Right lung (tissue), 10 donors: ENCODE data around the gene MYO1C. TPM values are rescaled to one million over a fixed set of nuclear protein-coding genes. Genes with fewer than 3 reads are reported as not detected.
"Not testable (repeated sequence)": the region's sequence is repeated elsewhere in the genome, so short reads cannot be mapped to it uniquely, and the experiment has no call there.

Experiments used
- DNase-seq, 2 donors: peaks; one replicate each; pipeline ENCODE4 v3.0.0-alpha.2; 2013
- long read RNA-seq, 8 donors: transcript quantifications; one replicate each; lab custom pipeline, GENCODE V29; 2026
- polyA plus RNA-seq, 5 donors: library from polyadenylated mRNA; unstranded; fragments of 120-200 nt; gene quantifications; one replicate each; pipeline versions ENCODE4 v1.2.1 to v1.2.3, GENCODE V29; 2013; ENCODE audit warnings: inconsistent platforms in 1 of 5, low replicate concordance in 1 of 5; ENCODE audit not compliant: insufficient read length in 5 of 5, insufficient read depth in 1 of 5

Gene MYO1C
- 10 to 100 TPM; 60.0 to 88.9 (median 78.5) TPM for polyA plus RNA-seq
- long read RNA-seq, donor 1, full-length matches to known transcripts, result 8 of 8 reads
- long read RNA-seq, donor 1, partial matches to known transcripts, result 0 of 8 reads
- long read RNA-seq, donor 1, other reads (novel, unspliced or antisense), result 0 of 8 reads
- long read RNA-seq, donor 2, full-length matches to known transcripts, result 5 of 5 reads
- long read RNA-seq, donor 2, partial matches to known transcripts, result 0 of 5 reads
- long read RNA-seq, donor 2, other reads (novel, unspliced or antisense), result 0 of 5 reads
- long read RNA-seq, donor 3, full-length matches to known transcripts, result 5 of 5 reads
- long read RNA-seq, donor 3, partial matches to known transcripts, result 0 of 5 reads
- long read RNA-seq, donor 3, other reads (novel, unspliced or antisense), result 0 of 5 reads
- long read RNA-seq, donor 4, full-length matches to known transcripts, result 7 of 7 reads
- long read RNA-seq, donor 4, partial matches to known transcripts, result 0 of 7 reads
- long read RNA-seq, donor 4, other reads (novel, unspliced or antisense), result 0 of 7 reads
- long read RNA-seq, donor 5, full-length matches to known transcripts, result 10 of 10 reads
- long read RNA-seq, donor 5, partial matches to known transcripts, result 0 of 10 reads
- long read RNA-seq, donor 5, other reads (novel, unspliced or antisense), result 0 of 10 reads
- long read RNA-seq, donor 6, full-length matches to known transcripts, result 11 of 11 reads
- long read RNA-seq, donor 6, partial matches to known transcripts, result 0 of 11 reads
- long read RNA-seq, donor 6, other reads (novel, unspliced or antisense), result 0 of 11 reads
- long read RNA-seq, donor 7, full-length matches to known transcripts, result 10 of 10 reads
- long read RNA-seq, donor 7, partial matches to known transcripts, result 0 of 10 reads
- long read RNA-seq, donor 7, other reads (novel, unspliced or antisense), result 0 of 10 reads
- long read RNA-seq, donor 8, full-length matches to known transcripts, result 3 of 3 reads
- long read RNA-seq, donor 8, partial matches to known transcripts, result 0 of 3 reads
- long read RNA-seq, donor 8, other reads (novel, unspliced or antisense), result 0 of 3 reads

- DNase-seq, result no peak
Measured at GRCh38 chr17:1492249-1493206, at the start of gene MYO1C. Gene MYO1C, minus strand, starts transcription at chr17:1492686. Its CDS starts 199 bp downstream, at chr17:1492487.

DNA sequence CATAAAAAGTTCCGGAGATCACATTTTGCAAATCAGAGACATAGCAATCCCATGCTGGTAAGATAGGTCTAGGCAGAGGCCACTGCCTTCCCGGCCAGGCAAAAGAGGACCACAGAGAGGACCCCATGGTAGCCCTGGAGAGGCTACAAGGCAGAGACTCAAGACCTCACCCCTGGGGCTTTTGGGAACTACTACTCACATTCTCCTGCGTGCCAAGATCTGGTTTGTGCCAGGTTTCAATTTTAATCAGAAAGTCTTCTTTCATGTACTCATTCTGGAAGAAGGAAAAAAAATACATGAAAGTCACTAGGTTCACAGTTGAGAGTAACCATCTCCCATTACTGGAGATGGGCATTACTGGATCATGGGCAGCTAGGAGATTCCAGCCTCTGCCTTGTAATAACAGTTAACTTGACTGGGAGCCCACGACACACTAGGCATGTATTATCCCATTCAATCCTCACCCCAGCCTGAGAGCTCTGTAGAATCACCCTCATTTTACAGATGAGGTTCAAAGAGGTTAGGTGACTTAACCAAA lies 49.0 kb upstream of the MYO1C start:
- no peak for DNase-seq

GRCh38 chr17:1539811-1540210 lies 47.3 kb upstream of the MYO1C start:
- DNase-seq, result no peak

- DNase-seq, result no peak
Measured at GRCh38 chr17:1535737-1536136, 43.3 kb upstream of the MYO1C start.

DNA sequence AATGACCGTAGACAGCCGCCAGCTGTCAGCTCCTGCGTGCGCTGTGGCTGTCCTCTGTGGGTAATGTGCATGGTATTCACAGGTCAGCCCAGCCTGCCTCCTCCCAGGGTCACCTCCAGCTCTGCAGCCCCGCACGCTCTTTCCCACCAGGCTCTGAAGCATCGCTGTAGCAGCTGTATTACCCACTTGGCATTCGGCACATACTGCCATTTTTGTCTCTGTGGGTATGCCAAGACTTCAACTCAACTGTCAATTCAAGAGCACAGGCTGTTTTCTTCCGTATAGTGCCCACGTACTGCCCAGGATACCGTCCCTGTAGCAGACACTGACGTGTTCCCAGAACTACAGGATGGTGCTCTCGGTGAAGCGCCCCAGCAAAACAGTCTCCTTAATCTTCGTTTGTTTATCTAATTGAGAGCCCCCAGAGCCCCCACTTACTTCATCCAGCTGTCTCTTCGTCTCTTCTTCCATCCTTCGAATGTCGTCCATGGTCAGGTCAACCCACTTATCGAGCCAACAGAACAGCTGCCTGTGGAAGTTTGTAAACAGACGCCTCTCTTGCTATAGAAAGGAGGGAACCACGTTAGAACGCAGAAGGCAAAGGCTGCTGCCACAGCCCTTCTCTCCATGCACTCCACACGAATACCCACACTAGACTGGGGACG lies 41.3 kb upstream of the MYO1C start:
- DNase-seq, result no peak

- DNase-seq, result no peak
Measured at GRCh38 chr17:1532836-1533602, 40.5 kb upstream of the MYO1C start.

- DNase-seq, result no peak
Measured at GRCh38 chr17:1529863-1530262, 37.4 kb upstream of the MYO1C start.

GRCh38 chr17:1526876-1527275 lies 34.4 kb upstream of the MYO1C start:
- DNase-seq, result not testable (repeated sequence)

GRCh38 chr17:1522626-1523025 lies 30.1 kb upstream of the MYO1C start:
- DNase-seq, result no peak

GRCh38 chr17:1521086-1521640 lies 28.7 kb upstream of the MYO1C start:
- no peak for DNase-seq

DNA sequence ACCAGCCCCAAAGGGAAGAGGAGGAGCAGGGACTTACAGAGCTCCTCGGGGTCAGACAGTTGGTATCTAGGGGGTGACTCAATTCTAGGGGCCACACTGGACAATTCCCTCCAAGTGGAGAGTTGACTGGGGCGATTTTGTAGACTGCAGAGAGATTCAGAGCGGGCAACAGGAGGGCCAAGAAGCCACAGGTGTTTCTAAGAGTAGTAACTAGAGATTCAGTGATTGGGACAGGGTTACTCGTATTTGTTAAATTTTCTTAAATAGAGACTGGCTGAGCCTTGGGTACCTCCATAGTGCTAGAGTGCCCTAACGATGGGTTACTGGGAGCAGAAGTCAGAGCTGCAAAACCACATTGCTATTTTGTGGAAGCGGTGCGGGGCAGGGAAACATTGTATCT lies 27.2 kb upstream of the MYO1C start:
- DNase-seq, result no peak

GRCh38 chr17:1518410-1518809 lies 25.9 kb upstream of the MYO1C start:
- DNase-seq, result no peak

DNA sequence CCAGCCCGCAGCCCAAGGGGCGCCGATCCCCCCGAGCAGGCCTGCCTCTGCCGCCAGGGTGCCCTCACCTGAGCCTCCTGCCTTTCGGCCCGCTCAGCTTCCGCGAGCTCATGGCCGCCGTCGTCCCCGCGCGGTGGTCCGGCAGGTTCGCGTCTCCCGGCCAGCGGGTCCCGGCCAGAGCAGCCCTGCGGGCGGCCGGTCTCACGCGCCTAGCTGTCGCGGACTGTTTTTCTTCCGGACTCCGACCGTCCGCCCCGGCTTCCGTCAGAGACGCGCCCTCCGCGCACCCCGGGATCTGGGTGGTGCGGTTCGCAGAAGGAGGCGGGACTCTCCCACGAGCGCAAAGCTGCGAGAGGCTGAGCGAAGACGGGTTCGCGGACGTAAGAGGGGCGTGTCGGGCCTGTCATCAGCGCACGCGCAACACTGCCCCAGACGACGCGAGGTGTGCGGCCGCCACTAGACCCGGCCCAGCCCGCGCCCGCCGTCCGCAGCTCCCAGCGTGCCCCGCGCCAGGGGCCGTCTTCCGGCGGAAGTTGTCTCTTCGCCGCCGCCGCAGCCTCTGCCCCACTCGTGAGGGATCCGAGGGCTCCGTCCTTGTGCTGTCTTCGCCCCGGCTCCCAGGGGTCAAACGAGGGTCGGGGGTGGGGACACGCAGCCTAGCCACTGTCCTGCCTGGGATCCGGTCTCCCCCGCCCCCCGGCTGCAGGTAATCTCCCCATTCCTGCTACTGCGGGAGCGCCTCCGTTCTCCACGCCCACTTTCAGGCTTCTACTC lies 24.1 kb upstream of the MYO1C start, which contains the start of gene INPP5K:
Gene INPP5K, minus strand, starts transcription at position 225 of the 774 bp plus-strand sequence. Its CDS starts 113 bp downstream, at position 112.
- peak; percentile 98 for DNase-seq

DNA sequence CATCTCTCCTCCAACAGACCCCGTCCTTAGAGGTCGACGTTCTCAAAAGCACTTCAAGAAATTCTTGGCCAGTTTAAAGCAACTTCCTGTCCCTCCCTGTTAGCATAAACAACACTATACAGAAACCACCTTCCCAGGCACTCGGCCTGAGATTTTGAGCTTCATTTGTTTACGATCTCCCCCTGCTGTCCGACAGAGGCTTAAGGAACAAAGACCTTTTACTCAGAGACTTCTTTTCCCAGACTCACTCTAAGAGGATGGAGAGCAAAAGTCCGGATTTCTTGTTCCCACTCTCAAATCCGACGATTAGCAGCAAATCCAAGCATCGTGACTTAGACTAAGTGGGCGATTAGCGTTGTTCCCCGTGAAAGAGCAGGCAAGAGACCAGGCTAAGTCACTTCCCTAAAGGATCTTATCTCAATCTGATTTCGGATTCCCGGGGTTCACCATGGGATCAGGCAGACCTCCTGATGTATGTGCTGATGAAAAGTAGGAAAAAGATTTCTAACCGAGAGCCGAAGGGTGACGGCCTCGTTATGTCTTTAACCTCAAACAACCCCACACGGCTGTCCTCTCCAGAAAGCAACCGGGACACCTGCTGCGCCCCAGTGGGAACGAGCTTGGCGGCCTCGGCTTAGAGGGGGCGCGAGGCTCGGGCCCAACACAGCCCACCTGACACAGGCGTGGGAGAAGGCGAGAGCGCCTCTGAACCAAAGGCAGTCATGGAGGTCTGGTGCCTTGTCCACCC lies 23.3 kb upstream of the MYO1C start:
- peak; percentile 74 to 78 for DNase-seq

- DNase-seq, result no peak
Measured at GRCh38 chr17:1512351-1512750, 19.9 kb upstream of the MYO1C start.

- DNase-seq, result no peak
Measured at GRCh38 chr17:1511756-1512321, 19.4 kb upstream of the MYO1C start.

DNA sequence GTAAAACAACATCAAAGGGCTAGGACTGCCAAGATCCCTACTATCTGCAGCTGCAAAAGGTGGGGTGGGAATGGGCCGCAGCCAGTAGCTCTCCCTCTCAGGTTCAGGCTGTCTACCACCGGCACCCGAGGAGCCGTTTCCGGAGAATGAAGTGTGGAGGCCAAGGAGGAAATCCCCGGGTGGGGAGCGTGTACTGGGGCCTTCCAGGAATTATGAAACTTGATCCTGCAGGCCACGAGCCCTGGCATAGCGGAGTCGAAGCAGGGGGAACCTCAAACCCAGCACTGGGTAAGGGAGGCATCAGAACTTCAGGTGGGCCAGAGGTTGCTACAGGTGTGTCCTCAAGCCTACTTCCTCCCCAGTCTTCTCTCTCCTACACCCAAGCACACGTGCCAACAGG lies 18.8 kb upstream of the MYO1C start:
- DNase-seq, result no peak
